Measurements from ENCODE around the gene SHOC2.
"Not testable (repeated sequence)": the region's sequence is repeated elsewhere in the genome, so short reads cannot be mapped to it uniquely, and the experiment has no call there.

Gene SHOC2

DNA sequence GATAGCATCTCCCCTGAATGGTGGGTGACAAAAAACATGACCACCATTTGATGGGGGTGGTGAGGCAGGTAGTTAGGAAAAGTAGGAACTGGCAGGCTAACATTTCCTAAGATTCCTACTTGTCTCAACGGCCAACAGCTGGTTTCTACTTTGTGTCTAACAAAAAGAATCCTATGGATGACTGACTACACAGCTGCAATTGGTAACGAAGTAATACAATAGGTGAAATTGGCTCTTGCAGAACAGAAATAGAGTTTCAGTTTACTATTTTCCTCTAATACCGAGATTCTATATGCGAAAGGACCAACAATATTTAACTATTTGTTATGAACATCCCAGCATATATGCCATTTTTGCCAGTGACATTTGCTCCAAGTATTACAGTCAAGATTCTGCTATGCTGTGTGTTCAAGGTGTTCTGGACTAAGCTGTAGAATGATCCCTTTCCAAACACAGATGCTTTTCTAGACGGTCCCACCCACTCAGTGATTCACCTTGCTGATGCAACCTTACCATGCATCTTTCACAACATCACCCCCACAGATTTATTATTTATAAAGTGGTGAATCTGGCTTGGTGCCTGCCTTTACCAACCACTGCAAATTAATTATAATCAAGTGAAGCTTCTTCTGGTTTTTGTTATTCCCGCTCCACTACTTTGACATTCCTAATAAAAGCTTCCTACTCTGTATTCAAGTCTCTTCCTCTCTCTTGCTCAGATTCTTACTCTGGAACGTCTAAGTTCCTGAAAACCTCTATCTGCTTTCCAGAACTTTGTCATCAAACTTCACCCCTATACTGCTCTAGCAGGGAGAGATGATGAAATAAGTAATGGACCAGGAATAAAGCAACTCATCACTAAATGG is 17.2 kb upstream of the SHOC2 start:
- peak in 1 of 2 donors; percentile 19 for DNase-seq (ENCODE audit: low read depth in 1 of 2, low spot score in 1 of 2)

DNA sequence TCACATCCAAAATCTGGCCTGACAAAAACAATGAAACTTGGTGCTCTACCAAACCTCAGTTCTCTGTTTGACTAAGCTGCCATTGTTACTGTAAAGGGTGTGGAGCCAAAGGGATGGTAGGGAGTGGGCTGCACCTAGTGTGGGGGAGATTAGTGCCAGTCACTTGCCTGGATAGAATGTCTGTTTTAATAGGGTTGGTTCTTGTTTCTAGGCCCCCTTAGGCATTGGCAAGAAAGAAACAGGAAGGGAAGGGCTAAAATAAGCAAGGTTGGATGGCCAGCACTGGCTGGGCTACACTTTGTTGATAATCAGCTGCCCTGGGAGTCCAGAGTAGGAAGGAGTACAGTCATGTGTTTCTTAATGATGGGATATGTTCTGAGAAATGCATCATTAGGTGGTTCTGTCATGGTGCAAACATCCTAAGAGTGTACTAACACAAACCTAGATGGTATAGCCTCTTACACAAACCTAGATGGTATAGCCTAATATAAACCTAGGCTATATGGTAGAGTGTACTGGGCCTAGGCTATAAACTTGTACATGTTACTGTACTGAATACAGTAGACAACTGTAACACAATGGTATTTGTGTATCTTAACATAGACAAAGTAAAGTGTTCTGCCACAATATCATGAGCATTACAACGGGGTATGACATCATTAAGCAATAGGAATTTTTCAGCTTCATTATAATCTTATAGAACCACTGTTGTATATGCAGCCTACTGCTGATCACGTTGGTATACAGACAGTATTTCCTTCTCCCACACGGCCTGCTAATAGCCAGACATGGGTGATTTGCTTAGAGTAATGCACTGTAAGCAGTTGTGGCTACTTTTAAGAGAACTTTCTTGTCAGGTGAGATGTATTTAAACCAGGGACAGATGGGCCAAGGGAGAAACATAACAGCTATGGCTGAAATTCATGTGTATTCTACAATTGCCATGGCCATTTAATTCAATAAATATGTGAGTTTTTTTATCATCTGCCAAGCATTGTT is 15.8 kb upstream of the SHOC2 start:
- no peak for DNase-seq (ENCODE audit: low read depth in 1 of 2, low spot score in 1 of 2)

DNA sequence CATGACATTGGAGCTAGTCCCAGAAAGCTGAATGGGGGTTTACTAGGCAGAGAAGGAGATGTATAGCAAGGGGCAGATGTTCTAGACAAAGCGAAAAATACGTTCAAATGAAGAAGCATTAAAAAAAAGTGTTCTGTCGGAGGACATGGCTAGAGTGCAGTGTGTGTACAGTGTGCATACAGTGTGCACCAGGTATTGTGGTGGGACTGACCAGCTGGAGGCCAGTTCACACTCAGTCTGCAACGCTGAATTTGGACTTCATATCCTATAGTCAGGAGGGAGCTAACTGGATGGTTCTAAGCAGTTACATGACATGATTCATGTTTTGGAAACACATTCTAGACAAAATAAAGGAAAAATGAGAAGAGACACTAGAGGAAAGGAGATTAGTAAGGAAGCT is 9.3 kb upstream of the SHOC2 start:
- DNase-seq (ENCODE audit: low read depth in 1 of 2, low spot score in 1 of 2), result no peak

DNA sequence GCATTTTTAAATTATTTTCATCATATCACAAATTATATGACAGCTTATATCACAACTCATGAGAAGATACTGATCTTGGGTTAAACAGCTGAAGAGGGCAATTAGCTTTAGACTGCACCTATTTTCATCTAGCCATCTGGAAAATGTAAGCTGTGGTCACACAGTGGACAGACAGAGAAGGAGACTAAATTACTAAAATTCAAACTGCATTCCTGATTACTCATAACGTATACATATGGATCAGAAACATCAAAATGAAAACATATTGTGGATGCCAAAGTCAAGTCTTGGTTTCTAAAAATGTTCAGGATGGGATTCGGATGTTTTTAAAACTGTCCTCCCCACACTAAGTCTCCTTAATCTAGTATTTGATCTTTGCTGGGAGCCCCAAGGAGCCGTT is 7.0 kb upstream of the SHOC2 start:
- DNase-seq (ENCODE audit: low read depth in 1 of 2, low spot score in 1 of 2), result no peak

DNA sequence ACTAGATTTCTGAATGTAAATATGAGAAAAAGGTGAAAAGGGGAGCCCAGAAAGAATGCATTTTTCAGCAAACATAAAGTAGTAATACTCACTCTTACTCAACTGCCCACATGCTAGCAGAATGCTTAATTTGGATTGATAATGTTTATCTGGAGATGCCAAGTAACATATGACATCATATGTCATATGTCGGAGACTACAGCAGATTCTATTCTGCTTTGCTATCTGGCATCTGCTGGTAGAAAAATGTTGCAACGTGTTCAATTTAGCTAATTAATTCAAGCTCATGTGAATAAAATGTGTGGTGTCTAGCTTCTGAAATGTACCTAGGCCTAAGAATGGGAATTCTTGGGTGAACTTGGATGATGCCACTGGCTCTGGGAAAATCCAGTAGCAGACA is 5.0 kb upstream of the SHOC2 start:
- no peak for DNase-seq (ENCODE audit: low read depth in 1 of 2, low spot score in 1 of 2)

DNA sequence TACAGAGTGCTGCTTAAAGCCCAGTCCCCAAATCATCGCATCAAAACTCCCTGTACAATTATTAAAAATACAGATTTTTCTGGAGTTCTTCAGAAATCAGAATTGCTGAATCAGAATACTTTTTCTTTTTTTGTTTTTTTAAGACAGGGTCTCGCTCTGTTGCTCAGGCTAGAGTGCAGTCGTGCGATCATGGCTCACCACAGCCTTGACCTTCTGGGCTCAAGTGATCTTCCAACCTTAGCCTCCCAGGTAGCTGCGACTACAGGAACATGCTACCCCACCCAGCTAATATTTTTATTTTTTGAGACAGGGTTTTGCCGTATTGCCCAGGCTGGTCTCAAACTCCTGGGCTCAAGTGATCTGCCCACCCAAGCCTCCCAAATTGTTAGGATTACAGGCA is 4.4 kb upstream of the SHOC2 start:
- DNase-seq (ENCODE audit: low read depth in 1 of 2, low spot score in 1 of 2), result no peak

DNA sequence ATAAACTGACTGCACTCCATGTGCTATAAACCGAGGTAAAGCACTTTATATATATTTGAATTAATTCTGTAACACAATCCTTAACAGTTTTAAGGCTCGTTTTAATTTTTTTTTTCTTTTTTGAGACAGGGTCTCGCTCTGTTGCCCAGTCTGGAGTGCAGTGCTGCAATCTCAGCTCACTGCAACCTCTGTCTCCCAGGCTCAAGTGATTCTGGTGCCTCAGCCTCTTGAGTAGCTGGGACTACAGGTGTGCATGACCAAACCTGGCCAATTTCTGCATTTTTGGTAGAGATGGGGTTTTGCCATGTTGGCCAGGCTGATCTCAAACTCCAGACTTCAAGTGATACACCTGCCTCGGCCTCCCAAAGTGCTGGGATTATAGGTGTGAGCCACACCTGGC is 3.8 kb upstream of the SHOC2 start:
- not testable (repeated sequence) for DNase-seq (ENCODE audit: low read depth in 1 of 2, low spot score in 1 of 2)

DNA sequence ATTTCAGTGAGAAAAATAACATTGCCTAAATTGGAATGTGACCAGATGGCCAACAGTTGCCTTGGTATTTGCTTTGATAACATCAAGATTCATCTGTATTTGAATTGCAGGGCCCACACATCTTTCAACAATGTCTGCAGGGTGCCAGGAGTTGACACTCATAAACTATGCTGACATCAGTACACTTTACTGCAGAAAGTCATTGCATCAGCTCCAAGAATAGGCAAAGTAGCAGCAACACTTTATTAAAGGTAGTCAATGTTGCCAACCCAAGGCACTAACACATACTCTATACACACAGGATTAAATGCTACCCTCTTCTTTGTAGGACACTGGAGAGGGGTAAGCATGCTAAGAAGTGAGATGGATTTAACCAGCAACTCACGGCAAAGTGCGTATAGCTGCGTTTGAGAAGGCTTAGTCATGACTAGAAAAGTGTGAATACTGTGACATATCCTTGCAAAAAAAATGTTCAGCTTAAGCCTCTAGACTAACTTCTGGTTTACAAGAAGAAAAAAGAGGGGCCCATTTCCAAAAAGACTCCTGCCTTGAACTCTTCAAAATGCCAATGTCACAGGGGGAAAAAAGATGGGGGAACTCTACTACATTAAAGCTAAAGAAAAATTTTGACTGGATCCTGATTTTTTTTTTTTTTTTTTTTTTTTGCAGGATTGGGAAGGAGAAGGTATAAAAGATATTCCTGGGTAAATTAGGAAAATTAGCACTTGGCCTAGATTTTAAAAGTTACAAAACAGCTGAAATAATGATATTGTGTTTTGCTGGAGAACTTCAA is 2.7 kb upstream of the SHOC2 start:
- DNase-seq (ENCODE audit: low read depth in 1 of 2, low spot score in 1 of 2), result no peak

DNA sequence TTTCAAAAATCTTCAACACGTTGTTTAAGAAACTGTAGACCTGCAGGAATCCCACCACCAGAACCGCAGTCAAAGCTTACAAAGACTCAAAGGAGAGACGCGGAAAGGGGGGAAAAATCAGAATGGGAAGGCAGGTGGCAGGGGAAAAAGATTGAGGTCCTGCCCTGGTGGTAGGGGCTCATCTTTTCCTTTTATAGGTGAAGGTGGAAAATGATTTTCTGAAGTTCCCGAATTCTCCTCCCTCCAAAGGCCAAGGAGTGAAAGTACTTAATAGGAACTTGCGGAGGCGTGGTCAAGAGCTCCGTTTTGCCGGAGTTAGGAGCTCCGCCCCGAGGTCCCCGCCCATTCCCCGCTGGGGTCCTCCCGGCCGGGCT is 1.1 kb upstream of the SHOC2 start:
- DNase-seq (ENCODE audit: low read depth in 1 of 2, low spot score in 1 of 2), result peak in 1 of 2 donors; percentile 75

DNA sequence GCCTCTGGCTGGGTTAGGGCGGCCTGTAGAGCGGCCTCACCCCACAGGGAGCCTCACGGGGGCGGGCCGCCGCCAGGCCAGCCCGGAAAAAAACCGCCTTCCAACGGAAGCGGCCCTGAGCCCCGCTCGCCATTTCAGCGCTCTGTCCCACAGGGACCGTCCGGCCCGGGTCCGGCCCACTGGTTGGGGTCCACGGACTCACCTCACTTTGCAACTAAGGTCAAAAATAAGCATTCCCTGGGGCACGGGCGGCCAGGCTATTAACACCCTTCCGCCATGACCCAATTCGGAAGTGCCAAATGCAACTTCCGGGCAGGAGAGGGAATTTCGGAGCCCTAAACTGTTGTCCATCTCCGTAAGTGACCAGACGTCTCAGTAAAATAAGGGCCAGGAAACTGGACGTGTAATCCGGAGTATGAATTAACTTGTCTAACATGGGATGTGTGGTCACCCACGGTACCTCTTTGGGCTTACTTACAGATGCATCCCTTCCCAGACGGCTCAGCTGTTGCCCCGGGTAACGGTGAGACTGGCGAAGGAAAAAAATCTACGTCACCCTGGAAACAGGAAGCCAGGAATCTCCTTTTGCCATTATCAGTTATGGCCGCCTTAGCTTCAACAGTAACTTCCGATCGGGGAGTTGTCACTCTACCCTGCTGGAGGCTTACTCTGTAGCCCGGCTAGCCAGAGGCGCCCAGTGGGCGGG is 608 bp upstream of the SHOC2 start, which contains the start of gene BBIP1:
TSS of gene BBIP1 (minus strand) at position 538 of the 706 bp plus-strand sequence. CDS start 1,023 bp downstream, outside the sequence.
- DNase-seq (ENCODE audit: low read depth in 1 of 2, low spot score in 1 of 2), result peak in 1 of 2 donors; percentile 90

DNA sequence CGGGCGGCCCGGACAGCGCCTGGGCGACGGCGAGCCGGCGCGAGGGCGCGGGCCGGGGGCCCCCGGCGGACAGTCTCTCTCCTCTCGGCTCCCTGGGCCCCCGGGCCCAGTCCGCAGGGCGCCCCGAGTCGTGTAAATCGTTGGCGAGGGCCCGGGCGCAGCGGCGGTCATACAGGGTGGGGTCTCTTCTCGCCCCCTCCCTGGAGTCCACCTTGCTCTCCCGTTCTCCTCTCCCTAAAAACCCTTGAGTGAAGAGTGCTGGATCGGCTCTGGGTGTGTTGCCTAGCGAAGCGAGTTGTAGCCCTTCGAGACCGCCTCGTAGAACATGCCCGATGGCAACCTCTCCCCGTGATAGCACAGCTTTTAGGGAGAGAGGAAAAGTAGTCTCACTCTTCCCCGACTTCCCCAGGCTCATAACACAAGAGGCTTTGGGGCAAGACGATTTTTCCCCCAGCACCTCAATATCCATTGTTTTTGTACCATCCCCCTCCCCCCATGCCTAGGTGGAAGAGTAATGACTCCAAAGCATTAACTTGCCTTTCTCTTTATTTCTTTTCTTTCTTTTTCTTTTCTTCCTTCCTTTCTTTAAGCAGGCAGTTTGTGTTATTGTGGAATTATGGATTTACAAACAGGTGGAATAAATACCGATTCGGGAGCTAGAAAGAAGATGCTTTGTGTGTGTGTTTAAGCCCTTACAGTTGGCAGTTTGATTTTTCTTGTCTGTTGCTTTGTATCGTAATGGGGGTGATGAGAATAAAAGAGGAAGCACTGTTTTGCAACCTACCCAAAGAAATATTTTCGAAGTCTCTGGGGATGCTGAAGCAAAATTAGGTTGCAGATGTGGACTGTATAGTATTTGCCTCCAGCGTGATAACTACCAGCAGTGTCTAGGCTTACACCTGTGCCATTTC is 822 bp downstream of the SHOC2 start:
- no peak for DNase-seq (ENCODE audit: low read depth in 1 of 2, low spot score in 1 of 2)

DNA sequence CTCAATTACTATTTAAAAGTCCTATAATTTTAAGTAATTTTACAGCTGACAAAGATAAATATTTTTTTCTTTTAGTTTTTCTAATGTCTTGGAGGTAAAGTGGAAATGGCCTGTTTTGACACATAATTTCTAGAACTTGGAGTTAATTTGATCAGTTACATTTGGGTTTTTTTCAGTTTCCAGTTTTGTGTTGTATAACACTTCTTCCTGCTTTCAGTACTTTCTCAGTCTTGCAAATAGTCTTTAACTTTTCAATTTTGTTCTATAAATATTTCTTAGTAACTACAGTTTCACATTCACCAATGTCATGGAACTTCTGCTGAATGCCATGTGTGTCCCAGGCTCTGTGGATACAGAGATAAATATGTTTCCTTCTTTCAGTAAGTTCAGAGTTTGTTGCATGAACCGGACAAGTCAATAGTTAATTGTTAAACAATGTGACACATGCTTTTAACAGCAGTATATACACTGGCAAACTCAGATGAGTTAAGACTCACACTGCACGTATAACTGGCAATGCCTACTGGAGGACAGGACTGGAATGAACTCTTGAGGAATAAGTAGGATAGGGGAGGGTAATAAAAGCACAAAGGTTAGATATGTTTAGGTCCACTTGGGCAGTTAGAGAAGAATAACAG is 4.6 kb downstream of the SHOC2 start:
- DNase-seq (ENCODE audit: low read depth in 1 of 2, low spot score in 1 of 2), result no peak

DNA sequence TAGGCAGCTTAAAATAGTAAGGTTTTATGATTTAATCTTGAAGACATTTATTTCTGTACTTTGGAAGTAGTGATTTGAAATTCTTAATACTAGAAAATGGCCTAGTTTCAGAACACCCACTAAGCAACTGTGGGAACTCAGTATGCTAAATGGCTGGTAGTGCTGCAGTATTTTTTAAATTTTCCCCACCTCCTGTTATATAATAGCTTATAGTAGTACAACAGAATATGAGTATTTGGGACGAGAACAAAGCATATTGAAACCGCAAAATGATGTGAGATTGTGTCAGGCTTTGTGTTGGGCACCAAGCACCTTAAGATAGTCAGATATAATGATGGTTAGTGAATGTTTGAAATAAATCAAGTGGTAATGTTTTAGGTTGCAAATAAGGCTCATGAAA is 8.1 kb downstream of the SHOC2 start:
- DNase-seq (ENCODE audit: low read depth in 1 of 2, low spot score in 1 of 2), result no peak

DNA sequence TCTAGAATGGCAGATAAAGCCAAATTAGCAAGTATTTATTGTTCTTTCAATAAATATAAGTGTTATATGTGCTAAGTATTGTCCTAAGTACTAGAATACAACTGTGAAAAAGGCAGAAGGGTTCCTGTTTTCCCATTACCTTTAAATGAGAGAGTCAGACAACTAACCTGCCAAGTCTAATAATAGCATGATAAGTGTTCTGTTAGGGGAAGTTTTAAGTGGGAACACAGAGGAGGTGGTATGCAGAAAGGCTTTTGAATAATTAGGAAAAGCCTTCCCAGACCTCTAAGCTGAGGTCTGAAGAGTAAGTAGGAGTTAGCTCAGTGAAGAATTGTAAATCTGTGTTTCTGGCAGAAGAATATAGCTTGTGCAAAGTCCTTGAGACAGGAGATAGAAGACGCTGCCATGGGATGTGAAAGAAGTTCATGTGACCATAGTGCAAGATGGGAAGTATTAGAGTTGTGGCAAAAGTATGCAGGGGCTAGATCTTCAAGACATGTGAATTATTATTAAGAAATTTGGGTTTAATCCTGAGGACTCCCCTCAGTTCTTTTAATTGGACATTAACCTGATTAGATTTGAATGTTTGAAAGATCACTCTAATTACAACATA is 12.5 kb downstream of the SHOC2 start:
- no peak for DNase-seq (ENCODE audit: low read depth in 1 of 2, low spot score in 1 of 2)

DNA sequence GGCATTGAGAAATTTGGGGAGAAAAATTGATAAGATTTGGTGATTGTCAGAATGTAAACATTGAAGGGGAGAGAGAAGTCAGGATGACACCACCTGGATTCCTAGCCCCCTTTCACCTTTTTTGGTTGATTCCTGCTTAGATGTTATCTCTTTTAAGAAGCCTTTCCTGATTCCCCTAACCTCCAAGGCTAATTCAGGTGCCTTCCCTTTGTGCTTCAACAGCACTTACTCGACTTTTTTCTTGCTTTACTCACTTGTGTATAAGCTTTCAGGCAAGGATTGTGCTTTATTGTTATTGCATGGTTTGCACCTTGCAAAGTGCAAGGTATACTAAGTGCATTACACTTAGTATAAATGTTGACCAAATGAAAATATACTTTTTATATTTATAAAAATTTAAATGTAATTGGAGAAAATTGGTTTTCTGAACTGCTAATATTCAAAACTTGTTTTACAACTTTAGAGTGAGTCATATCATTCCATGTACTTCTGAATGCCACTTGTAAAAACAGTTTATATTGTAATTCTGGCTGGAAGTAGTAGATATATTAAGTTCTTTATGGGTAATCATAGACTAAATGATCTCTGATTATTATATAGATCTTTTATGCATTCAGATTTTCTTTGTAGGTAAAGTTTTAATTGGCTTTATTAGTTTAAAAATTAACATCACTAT is 13.2 kb downstream of the SHOC2 start:
- no peak for DNase-seq (ENCODE audit: low read depth in 1 of 2, low spot score in 1 of 2)

DNA sequence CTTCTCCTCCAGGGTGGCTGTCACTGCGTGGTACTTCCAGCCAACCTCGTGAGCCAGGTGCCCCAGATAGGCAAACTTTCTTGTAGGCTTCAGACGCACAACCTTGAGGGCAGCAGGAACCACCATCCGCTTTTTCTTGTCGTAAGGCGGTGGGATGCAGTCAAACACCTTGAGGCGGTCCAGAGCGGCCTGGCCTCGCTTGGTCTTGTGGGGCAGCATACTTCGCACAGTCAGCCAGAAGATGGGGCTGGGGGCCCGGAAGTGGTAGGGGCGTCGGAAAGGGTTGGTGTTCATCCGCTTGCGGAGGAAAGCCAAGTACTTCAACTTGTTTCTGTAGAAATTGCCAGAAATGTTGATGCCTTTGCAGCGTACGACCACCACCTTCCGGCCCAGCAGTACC is 17.4 kb downstream of the SHOC2 start:
- no peak for DNase-seq (ENCODE audit: low read depth in 1 of 2, low spot score in 1 of 2)

DNA sequence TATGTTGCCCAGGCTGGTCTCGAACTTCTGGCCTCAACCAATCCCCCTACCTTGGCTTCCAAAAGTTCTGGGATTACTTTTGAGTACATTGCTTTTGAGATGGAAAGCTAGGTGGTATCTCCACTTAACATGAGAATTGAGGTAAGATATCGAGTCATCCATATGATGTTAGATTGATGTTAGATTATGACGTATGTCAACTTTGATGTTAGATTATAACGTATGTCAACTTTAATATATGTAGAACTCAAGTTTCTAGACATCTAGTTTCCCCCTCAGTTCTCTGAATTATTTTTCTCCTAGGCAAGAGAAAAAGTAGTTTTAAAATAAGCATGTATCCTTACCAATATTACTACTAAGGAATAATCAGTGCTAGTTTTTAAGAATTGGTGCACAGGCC is 20.0 kb downstream of the SHOC2 start:
- no peak for DNase-seq (ENCODE audit: low read depth in 1 of 2, low spot score in 1 of 2)

DNA sequence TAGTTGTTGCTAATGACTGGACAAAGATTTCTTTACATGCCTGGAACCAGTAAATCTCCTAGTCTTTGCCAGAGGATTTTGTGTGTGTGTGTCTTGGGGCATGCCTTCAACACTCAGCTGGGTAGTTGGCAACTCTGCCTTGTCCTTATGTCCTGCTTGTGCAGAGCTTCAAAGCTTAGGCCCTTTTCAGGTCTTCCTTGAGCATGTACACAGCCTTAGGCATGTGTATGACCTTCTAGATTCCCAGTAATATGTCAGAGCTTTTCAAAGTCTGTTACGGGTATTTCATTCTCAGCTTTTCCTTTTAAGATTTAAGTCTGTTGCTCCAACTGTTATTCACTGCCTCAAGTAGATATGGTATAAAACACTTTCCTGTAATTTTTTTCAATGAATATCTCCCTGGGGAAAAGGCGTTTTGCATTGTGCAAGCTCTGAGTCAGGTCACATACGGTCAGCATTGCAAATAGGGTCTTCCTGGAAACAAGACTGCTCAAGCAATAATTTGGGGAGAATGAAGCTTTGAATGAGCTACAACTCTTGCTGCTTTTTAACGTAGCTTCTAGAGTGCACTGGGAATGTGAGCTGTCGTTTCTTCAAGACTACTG is 25.5 kb downstream of the SHOC2 start:
- DNase-seq (ENCODE audit: low read depth in 1 of 2, low spot score in 1 of 2), result no peak
